HepG2 (cell line): ENCODE data around the gene ETV3L. TPM values are rescaled to one million over a fixed set of nuclear protein-coding genes. Genes with fewer than 3 reads are reported as not detected.

Experiments
- BORCS8-MEF2B ChIP-seq: sonication (generic); formaldehyde crosslinking; IDR thresholded peaks from 2 replicates; pipeline ENCODE4 v1.8.0; 2022; ENCODE audit warnings: mild to moderate bottlenecking, missing genetic modification reagents
- GFI1 ChIP-seq: sonication (generic); formaldehyde crosslinking; IDR thresholded peaks from 2 replicates; pipeline ENCODE4 v1.5.0; 2020; ENCODE audit warnings: missing genetic modification reagents, mild to moderate bottlenecking, borderline replicate concordance
- HNRNPLL ChIP-seq: fragments of 200-400 bp; formaldehyde crosslinking; IDR thresholded peaks from 2 replicates; pipeline ENCODE4 v1.6.1; 2017; ENCODE audit warnings: mild to moderate bottlenecking, low read depth, low read length; ENCODE audit not compliant: poor library complexity, severe bottlenecking
- KDM3A ChIP-seq: IDR thresholded peaks from 2 replicates; pipeline ENCODE4 v1.6.1; 2018; ENCODE audit warnings: low read depth, missing compliant biosample characterization
- MED1 ChIP-seq: sonication (generic); formaldehyde crosslinking; IDR thresholded peaks from 2 replicates; pipeline ENCODE4 v1.4.0; 2020; ENCODE audit warnings: missing genetic modification reagents
- RBM39 ChIP-seq: fragments of 200-400 bp; formaldehyde crosslinking; IDR thresholded peaks from one replicate; pipeline ENCODE4 v1.6.1; 2018; ENCODE audit warnings: antibody characterized with exemption, mild to moderate bottlenecking, low read depth, low read length; ENCODE audit not compliant: poor library complexity, severe bottlenecking
- RNF2 ChIP-seq: fragments of 450-650 bp; conservative IDR thresholded peaks from 2 replicates; pipeline ENCODE4 v1.6.1; 2016; ENCODE audit warnings: low read depth
- SAFB2 ChIP-seq: sonication (generic); formaldehyde crosslinking; IDR thresholded peaks from 2 replicates; pipeline ENCODE4 v1.5.1; 2020; ENCODE audit warnings: missing genetic modification reagents, low read depth, mild to moderate bottlenecking, borderline replicate concordance
- XRCC5 ChIP-seq: fragments of 200-400 bp; formaldehyde crosslinking; optimal IDR thresholded peaks from 2 replicates; pipeline ENCODE3; 2017; ENCODE audit warnings: mild to moderate bottlenecking, low read length
- ZFY ChIP-seq: sonication (generic); formaldehyde crosslinking; IDR thresholded peaks from 2 replicates; pipeline ENCODE4 v1.4.0; 2020; ENCODE audit warnings: missing genetic modification reagents
- ZNF124 ChIP-seq: sonication (generic); formaldehyde crosslinking; IDR thresholded peaks from 2 replicates; pipeline ENCODE4 v1.4.0; 2020; ENCODE audit warnings: missing genetic modification reagents
- ZNF224 ChIP-seq: sonication (generic); formaldehyde crosslinking; IDR thresholded peaks from 2 replicates; pipeline ENCODE4 v1.5.0; 2020; ENCODE audit warnings: mild to moderate bottlenecking, missing genetic modification reagents
- ZNF441 ChIP-seq: sonication (generic); formaldehyde crosslinking; IDR thresholded peaks from 2 replicates; pipeline ENCODE4 v1.7.0; 2021; ENCODE audit warnings: missing genetic modification reagents, borderline replicate concordance
- ZNF883 ChIP-seq: sonication (generic); formaldehyde crosslinking; IDR thresholded peaks from 2 replicates; pipeline ENCODE4 v1.5.1; 2020; ENCODE audit warnings: mild to moderate bottlenecking, missing genetic modification reagents; ENCODE audit errors: not compliant biosample characterization
- polyA plus RNA-seq, 8 experiments: library from polyadenylated mRNA; depleted of rRNA in 3 of 8; stranded (reverse) in 7 of 8; unstranded in 1 of 8; fragments of >200 nt; fragmentation: Illumina TruSeq in 4 of 8; extraction: Trizol in 4 of 8; gene quantifications; 2 replicates each; pipeline versions ENCODE4 v1.2.1 to v1.2.3, GENCODE V29; 2011 to 2016; ENCODE audit warnings: low read depth in 4 of 8, missing spikeins in 1 of 8, mixed read lengths in 1 of 8; ENCODE audit not compliant: insufficient read depth in 1 of 8
- total RNA-seq, 5 experiments: library from RNA; depleted of rRNA; stranded (reverse); fragments of >200 nt; fragmentation: Illumina TruSeq; extraction: Trizol; gene quantifications; 2 replicates each; pipeline ENCODE4 v1.2.3, GENCODE V29; 2016; ENCODE audit warnings: low read depth in 1 of 5
- TF ChIP-seq, protein P1 (sequence below): sonication (generic); formaldehyde crosslinking; IDR thresholded peaks from 2 replicates; pipeline ENCODE4 v1.4.0; 2020; ENCODE audit warnings: missing genetic modification reagents, borderline replicate concordance
- TF ChIP-seq, protein P2 (sequence below), 2 experiments: sonication (generic) in 1 of 2; formaldehyde crosslinking in 1 of 2; IDR thresholded peaks; 2 replicates each; pipeline versions ENCODE4 v1.5.1 to v1.6.1; 2011 to 2020; ENCODE audit warnings: borderline replicate concordance in 1 of 2, low read depth in 1 of 2, low read length in 1 of 2, mild to moderate bottlenecking in 1 of 2, missing genetic modification reagents in 1 of 2, moderate library complexity in 1 of 2
- TF ChIP-seq, protein P3 (sequence below): sonication (generic); formaldehyde crosslinking; IDR thresholded peaks from 2 replicates; pipeline ENCODE4 v1.5.1; 2020; ENCODE audit warnings: mild to moderate bottlenecking, missing genetic modification reagents, moderate library complexity

Gene ETV3L
- total and polyA plus RNA-seq, 2 of the 13 experiments (the other 11 are each of a cell fraction or from before 2014, with no cell fraction given), result not detected

DNA sequence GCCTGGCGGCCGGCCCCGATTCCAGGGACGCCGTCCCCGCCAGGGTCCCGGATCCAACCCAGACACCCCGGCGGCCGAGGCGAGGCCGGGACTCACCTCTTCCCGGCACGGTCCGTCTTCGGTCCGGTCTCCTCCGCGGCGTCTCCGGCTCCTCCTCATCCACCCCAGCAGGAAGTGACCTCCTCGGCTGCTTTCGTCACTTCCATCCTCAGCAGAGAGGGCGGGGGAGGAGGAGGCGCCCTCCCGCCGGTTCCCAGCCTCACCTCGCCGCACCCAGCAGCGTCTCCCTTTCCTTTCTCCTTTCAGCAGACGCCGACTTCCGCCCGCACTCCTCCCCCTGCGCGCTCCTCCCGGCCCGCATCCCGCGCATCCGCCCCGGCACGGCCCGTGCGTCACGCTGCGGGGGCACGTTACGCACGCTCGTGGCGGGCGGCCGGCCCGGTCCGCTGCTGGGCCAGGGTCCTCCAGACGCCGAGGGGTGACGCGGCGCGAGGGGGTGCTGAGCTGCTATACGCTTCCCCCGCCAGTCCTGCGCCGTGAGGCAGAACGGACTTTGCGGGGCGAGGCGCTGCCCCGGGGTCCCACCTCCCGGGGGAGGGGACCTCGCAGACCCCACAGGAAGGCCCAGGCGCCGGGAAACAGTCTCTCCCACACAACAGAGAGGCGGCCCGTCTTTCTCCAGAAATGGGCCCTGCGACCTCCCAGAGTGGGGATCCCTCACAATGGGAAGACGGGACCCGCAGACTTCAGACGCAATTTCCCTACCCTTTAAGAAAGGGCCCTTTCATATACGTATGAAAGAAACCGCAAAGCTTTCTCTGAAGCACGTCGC lies 38.8 kb upstream of the ETV3L start, which contains the start of gene ETV3 (continued):
- TF ChIP-seq, protein P1, sequence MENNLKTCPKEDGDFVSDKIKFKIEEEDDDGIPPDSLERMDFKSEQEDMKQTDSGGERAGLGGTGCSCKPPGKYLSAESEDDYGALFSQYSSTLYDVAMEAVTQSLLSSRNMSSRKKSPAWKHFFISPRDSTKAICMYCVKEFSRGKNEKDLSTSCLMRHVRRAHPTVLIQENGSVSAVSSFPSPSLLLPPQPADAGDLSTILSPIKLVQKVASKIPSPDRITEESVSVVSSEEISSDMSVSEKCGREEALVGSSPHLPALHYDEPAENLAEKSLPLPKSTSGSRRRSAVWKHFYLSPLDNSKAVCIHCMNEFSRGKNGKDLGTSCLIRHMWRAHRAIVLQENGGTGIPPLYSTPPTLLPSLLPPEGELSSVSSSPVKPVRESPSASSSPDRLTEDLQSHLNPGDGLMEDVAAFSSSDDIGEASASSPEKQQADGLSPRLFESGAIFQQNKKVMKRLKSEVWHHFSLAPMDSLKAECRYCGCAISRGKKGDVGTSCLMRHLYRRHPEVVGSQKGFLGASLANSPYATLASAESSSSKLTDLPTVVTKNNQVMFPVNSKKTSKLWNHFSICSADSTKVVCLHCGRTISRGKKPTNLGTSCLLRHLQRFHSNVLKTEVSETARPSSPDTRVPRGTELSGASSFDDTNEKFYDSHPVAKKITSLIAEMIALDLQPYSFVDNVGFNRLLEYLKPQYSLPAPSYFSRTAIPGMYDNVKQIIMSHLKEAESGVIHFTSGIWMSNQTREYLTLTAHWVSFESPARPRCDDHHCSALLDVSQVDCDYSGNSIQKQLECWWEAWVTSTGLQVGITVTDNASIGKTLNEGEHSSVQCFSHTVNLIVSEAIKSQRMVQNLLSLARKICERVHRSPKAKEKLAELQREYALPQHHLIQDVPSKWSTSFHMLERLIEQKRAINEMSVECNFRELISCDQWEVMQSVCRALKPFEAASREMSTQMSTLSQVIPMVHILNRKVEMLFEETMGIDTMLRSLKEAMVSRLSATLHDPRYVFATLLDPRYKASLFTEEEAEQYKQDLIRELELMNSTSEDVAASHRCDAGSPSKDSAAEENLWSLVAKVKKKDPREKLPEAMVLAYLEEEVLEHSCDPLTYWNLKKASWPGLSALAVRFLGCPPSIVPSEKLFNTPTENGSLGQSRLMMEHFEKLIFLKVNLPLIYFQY (CRISPR knock-in tag), result peak; percentile 91; the same call in 1 of the 2 replicates
- TF ChIP-seq GFI1 (CRISPR knock-in tag) (0 out of 2 replicates have a peak, but pooled peaks have one; percentile 63), MED1 (CRISPR knock-in tag) (peak; percentile 65), BORCS8-MEF2B (CRISPR knock-in tag) (peak; percentile 87), SAFB2 (CRISPR knock-in tag) (peak; percentile 91), ZNF441 (CRISPR knock-in tag) (0 out of 2 replicates have a peak, but pooled peaks have one; percentile 68), XRCC5 (peak; percentile 70), RBM39 (peak; percentile 73), ZNF883 (CRISPR knock-in tag) (peak; percentile 25), HNRNPLL (peak; percentile 94), KDM3A (CRISPR knock-in tag) (no peak; the same call in 1 of the 2 replicates), ZNF124 (CRISPR knock-in tag) (0 out of 2 replicates have a peak, but pooled peaks have one; percentile 43), ZFY (CRISPR knock-in tag) (peak; percentile 97), RNF2 (peak; percentile 71; the same call in 1 of the 2 replicates), ZNF224 (CRISPR knock-in tag) (peak; percentile 35; the same call in 1 of the 2 replicates)
- TF ChIP-seq, protein P2, sequence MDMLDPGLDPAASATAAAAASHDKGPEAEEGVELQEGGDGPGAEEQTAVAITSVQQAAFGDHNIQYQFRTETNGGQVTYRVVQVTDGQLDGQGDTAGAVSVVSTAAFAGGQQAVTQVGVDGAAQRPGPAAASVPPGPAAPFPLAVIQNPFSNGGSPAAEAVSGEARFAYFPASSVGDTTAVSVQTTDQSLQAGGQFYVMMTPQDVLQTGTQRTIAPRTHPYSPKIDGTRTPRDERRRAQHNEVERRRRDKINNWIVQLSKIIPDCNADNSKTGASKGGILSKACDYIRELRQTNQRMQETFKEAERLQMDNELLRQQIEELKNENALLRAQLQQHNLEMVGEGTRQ (IDR thresholded peaks at IDR 0.05; ENCODE audit: low read depth, low read length), result no peak
- TF ChIP-seq, protein P2 (CRISPR knock-in tag; IDR thresholded peaks at IDR 0.05; ENCODE audit: borderline replicate concordance), result no peak
- TF ChIP-seq, protein P3, sequence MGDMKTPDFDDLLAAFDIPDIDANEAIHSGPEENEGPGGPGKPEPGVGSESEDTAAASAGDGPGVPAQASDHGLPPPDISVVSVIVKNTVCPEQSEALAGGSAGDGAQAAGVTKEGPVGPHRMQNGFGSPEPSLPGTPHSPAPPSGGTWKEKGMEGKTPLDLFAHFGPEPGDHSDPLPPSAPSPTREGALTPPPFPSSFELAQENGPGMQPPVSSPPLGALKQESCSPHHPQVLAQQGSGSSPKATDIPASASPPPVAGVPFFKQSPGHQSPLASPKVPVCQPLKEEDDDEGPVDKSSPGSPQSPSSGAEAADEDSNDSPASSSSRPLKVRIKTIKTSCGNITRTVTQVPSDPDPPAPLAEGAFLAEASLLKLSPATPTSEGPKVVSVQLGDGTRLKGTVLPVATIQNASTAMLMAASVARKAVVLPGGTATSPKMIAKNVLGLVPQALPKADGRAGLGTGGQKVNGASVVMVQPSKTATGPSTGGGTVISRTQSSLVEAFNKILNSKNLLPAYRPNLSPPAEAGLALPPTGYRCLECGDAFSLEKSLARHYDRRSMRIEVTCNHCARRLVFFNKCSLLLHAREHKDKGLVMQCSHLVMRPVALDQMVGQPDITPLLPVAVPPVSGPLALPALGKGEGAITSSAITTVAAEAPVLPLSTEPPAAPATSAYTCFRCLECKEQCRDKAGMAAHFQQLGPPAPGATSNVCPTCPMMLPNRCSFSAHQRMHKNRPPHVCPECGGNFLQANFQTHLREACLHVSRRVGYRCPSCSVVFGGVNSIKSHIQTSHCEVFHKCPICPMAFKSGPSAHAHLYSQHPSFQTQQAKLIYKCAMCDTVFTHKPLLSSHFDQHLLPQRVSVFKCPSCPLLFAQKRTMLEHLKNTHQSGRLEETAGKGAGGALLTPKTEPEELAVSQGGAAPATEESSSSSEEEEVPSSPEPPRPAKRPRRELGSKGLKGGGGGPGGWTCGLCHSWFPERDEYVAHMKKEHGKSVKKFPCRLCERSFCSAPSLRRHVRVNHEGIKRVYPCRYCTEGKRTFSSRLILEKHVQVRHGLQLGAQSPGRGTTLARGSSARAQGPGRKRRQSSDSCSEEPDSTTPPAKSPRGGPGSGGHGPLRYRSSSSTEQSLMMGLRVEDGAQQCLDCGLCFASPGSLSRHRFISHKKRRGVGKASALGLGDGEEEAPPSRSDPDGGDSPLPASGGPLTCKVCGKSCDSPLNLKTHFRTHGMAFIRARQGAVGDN, result peak; percentile 97
